ENCODE measurements around the gene SEPHS1. TPM values are rescaled to one million over a fixed set of nuclear protein-coding genes. Genes with fewer than 3 reads are reported as not detected.
A peak's percentile ranks its signal among the peaks of the same experiment; 100 is the strongest.

SEPHS1 gene
- total and polyA plus RNA-seq, 8 donors: 33.3 to 134 (median 108) TPM

GRCh38 chr10:13376297-13376696 lies 28.2 kb upstream of the SEPHS1 start:
- Histone ChIP-seq H3K9me3 (no peaks in the 10 kb centered on the region), H3K27me3 (peaks cover 0 to 6% of the 10 kb centered on the region in 2 donors), H3K36me3 (no peaks in the 10 kb centered on the region), H3K27ac (no peak overlapping the region), H3K4me3 (no peak overlapping the region), H3K4me1 (no peaks in the 10 kb centered on the region)
- intact Hi-C loops (cut with DNase I): loop anchor here in 1 of 2 donors (10.0 kb wide), 1 partner anchor 169 kb away; no protein-coding TSS in a partner anchor
- ATAC-seq: no peak
- no peak for TF ChIP-seq CTCF (IDR thresholded peaks at IDR 0.05)
- DNase-seq: no peak

- Histone ChIP-seq H3K4me1 (no peaks in the 10 kb centered on the region), H3K27ac (no peak overlapping the region), H3K9me3 (no peaks in the 10 kb centered on the region), H3K36me3 (no peaks in the 10 kb centered on the region), H3K27me3 (peaks cover 0 to 1% of the 10 kb centered on the region in 2 donors), H3K4me3 (no peak overlapping the region)
- no peak for DNase-seq
- no peak for TF ChIP-seq CTCF (IDR thresholded peaks at IDR 0.05)
- no peak for ATAC-seq
- intact Hi-C loops (cut with DNase I): loop anchor here in 1 of 2 donors (10.0 kb wide), 1 partner anchor 169 kb away; no protein-coding TSS in a partner anchor
Measured at GRCh38 chr10:13375791-13376190, 27.7 kb upstream of the SEPHS1 start.

- H3K4me1 ChIP-seq: no peaks in the 10 kb centered on the region
- ATAC-seq (no peak), DNase-seq (no peak)
- no peak for TF ChIP-seq CTCF (IDR thresholded peaks at IDR 0.05)
- no peaks in the 10 kb centered on the region for H3K36me3 ChIP-seq
- H3K4me3 ChIP-seq: no peak overlapping the region
- intact Hi-C loops (cut with DNase I): loop anchor here in 1 of 2 donors (5.0 to 10.0 kb wide), 2 partner anchors 69 to 171 kb away; no protein-coding TSS in a partner anchor
- H3K9me3 ChIP-seq: no peaks in the 10 kb centered on the region
- H3K27ac ChIP-seq: no peak overlapping the region
- no peaks in the 10 kb centered on the region for H3K27me3 ChIP-seq
Measured at GRCh38 chr10:13373644-13374043, 25.6 kb upstream of the SEPHS1 start.

GRCh38 chr10:13372524-13372923 lies 24.4 kb upstream of the SEPHS1 start:
- ATAC-seq (no peak), DNase-seq (no peak)
- intact Hi-C loops (cut with DNase I): loop anchor here in 1 of 2 donors (5.0 to 10.0 kb wide), 2 partner anchors 70 to 172 kb away; no protein-coding TSS in a partner anchor
- H3K4me3 ChIP-seq: no peak overlapping the region
- no peak for TF ChIP-seq CTCF (IDR thresholded peaks at IDR 0.05)
- H3K9me3 ChIP-seq: no peaks in the 10 kb centered on the region
- no peak overlapping the region for H3K27ac ChIP-seq
- no peaks in the 10 kb centered on the region for H3K36me3 ChIP-seq
- no peaks in the 10 kb centered on the region for H3K27me3 ChIP-seq
- no peaks in the 10 kb centered on the region for H3K4me1 ChIP-seq

- intact Hi-C loops (cut with DNase I): loop anchor here in 1 of 2 donors (5.0 to 10.0 kb wide), 2 partner anchors 70 to 173 kb away; no protein-coding TSS in a partner anchor
- H3K27ac ChIP-seq: no peak overlapping the region
- ATAC-seq: peak; percentile 100
- H3K4me3 ChIP-seq: no peak overlapping the region
- H3K27me3 ChIP-seq: no peaks in the 10 kb centered on the region
- no peaks in the 10 kb centered on the region for H3K36me3 ChIP-seq
- peak; percentile 91 to 94 for TF ChIP-seq CTCF (IDR thresholded peaks at IDR 0.05)
- H3K9me3 ChIP-seq: no peaks in the 10 kb centered on the region
- no peaks in the 10 kb centered on the region for H3K4me1 ChIP-seq
- DNase-seq: peak in 3 of 4 donors; percentile 63 to 88 (median 64)
Measured at GRCh38 chr10:13371897-13372470, 23.9 kb upstream of the SEPHS1 start.
